GM23338 (cell line): Measurements from ENCODE around the gene PGAP6. TPM values are rescaled to one million over a fixed set of nuclear protein-coding genes. Genes with fewer than 3 reads are reported as not detected.

Source experiments
- ATAC-seq: fragments of 200-7000 bp; cut with Tn5 transposase; 3 replicates; pipeline ENCODE4 v1.9.1; 2020
- DNase-seq: peaks from one replicate; pipeline ENCODE4 v3.0.0-alpha.2; 2015; ENCODE audit warnings: low spot score
- H2AFZ ChIP-seq: fragments of 200-600 bp; sonication (generic); 2 replicates; pipeline ENCODE4 v1.8.0; 2016; ENCODE audit warnings: antibody characterized with exemption, mild to moderate bottlenecking, moderate library complexity
- H3F3A ChIP-seq: fragments of 200-600 bp; sonication (generic); replicated peaks from 2 replicates; pipeline ENCODE4 v1.8.0; 2017; ENCODE audit warnings: antibody characterized with exemption, mixed run types, low read depth
- H3K27ac ChIP-seq: fragments of 200-600 bp; sonication (generic); 2 replicates; pipeline ENCODE4 v1.6.1; 2016; ENCODE audit warnings: low read depth
- H3K27me3 ChIP-seq: fragments of 200-600 bp; sonication (generic); 2 replicates; pipeline ENCODE4 v1.8.0; 2016; ENCODE audit warnings: mild to moderate bottlenecking, mixed run types, moderate library complexity; ENCODE audit not compliant: insufficient read depth
- H3K36me3 ChIP-seq: fragments of 200-600 bp; sonication (generic); 2 replicates; pipeline ENCODE4 v1.8.0; 2016; ENCODE audit warnings: mild to moderate bottlenecking; ENCODE audit not compliant: insufficient read depth
- H3K4me1 ChIP-seq: fragments of 200-600 bp; sonication (generic); 2 replicates; pipeline ENCODE4 v1.8.0; 2016; ENCODE audit warnings: mild to moderate bottlenecking, moderate library complexity; ENCODE audit not compliant: insufficient read depth
- H3K4me2 ChIP-seq: fragments of 200-600 bp; sonication (generic); 2 replicates; pipeline ENCODE4 v1.7.1; 2017; ENCODE audit warnings: mixed run types
- H3K4me3 ChIP-seq: fragments of 200-600 bp; sonication (generic); 2 replicates; pipeline ENCODE4 v1.6.1; 2016; ENCODE audit warnings: mixed run types
- H3K79me2 ChIP-seq: fragments of 200-600 bp; sonication (generic); replicated peaks from 2 replicates; pipeline ENCODE4 v1.8.0; 2017; ENCODE audit warnings: mild to moderate bottlenecking; ENCODE audit not compliant: insufficient read depth
- H3K9me2 ChIP-seq: fragments of 200-600 bp; sonication (generic); 2 replicates; pipeline ENCODE4 v1.8.0; 2017; ENCODE audit not compliant: insufficient read depth
- H4K20me1 ChIP-seq: fragments of 200-600 bp; sonication (generic); replicated peaks from 2 replicates; pipeline ENCODE4 v1.8.0; 2017; ENCODE audit warnings: mild to moderate bottlenecking; ENCODE audit not compliant: insufficient read depth
- H3K27ac Mint-ChIP-seq: 2 replicates; pipeline ENCODE4 v1.8.0; 2020; ENCODE audit warnings: inconsistent platforms, mild to moderate bottlenecking, moderate library complexity, mixed read lengths
- H3K27me3 Mint-ChIP-seq: 3 replicates; pipeline ENCODE4 v1.8.0; 2022; ENCODE audit warnings: low read depth, mild to moderate bottlenecking, moderate library complexity, mixed read lengths, inconsistent platforms; ENCODE audit not compliant: insufficient read depth, poor library complexity
- H3K36me3 Mint-ChIP-seq: 3 replicates; pipeline ENCODE4 v1.8.0; 2021; ENCODE audit warnings: low read depth, mild to moderate bottlenecking, inconsistent platforms, moderate library complexity, mixed read lengths
- H3K4me1 Mint-ChIP-seq: 3 replicates; pipeline ENCODE4 v1.8.0; 2020; ENCODE audit warnings: mild to moderate bottlenecking, inconsistent platforms, mixed read lengths
- H3K4me3 Mint-ChIP-seq: 3 replicates; pipeline ENCODE4 v1.8.0; 2021; ENCODE audit warnings: moderate library complexity, mild to moderate bottlenecking, inconsistent platforms, mixed read lengths
- H3K9me3 Mint-ChIP-seq: 3 replicates; pipeline ENCODE4 v1.8.0; 2020; ENCODE audit warnings: moderate library complexity, mild to moderate bottlenecking, inconsistent platforms, mixed read lengths
- ZNF331 ChIP-seq: fragments of 250-450 bp; sonication (Bioruptor Pico); IDR thresholded peaks from 2 replicates; pipeline ENCODE4 v1.5.0; 2020; ENCODE audit warnings: low read depth, mild to moderate bottlenecking, moderate library complexity
- polyA plus RNA-seq: library from polyadenylated mRNA; unstranded; fragments of >200 nt; fragmentation: Nextera tagmentation; extraction: Ambion mirVana; gene quantifications from 2 replicates; pipeline ENCODE4 v1.2.1, GENCODE V29; 2016
- total RNA-seq: library from RNA; depleted of rRNA; stranded (reverse); fragments of >200 nt; shearing (Covaris generic); gene quantifications from 2 replicates; pipeline ENCODE4 v1.2.3, GENCODE V29; 2014
- TF ChIP-seq, protein P1 (sequence below): fragments of 250-450 bp; sonication (Bioruptor Pico); IDR thresholded peaks from 2 replicates; pipeline ENCODE4 v1.5.0; 2020; ENCODE audit warnings: mild to moderate bottlenecking, moderate library complexity
- TF ChIP-seq, protein P2 (sequence below), 2 experiments: fragments of 200-600 bp in 1 of 2; sonication (generic) in 1 of 2; conservative IDR thresholded peaks; 2 replicates each; pipeline versions ENCODE4 v1.5.1 to v1.6.1; 2016 to 2017; ENCODE audit warnings: antibody characterized with exemption in 2 of 2, low read depth in 2 of 2, mild to moderate bottlenecking in 2 of 2, moderate library complexity in 1 of 2
- TF ChIP-seq, protein P3 (sequence below): IDR thresholded peaks from one replicate; pipeline ENCODE4 v1.6.1; 2018; ENCODE audit warnings: antibody characterized with exemption; ENCODE audit not compliant: unreplicated experiment

Gene PGAP6
- total and polyA plus RNA-seq, 2 experiments from 2014 or later = 25.1 to 112 TPM

DNA sequence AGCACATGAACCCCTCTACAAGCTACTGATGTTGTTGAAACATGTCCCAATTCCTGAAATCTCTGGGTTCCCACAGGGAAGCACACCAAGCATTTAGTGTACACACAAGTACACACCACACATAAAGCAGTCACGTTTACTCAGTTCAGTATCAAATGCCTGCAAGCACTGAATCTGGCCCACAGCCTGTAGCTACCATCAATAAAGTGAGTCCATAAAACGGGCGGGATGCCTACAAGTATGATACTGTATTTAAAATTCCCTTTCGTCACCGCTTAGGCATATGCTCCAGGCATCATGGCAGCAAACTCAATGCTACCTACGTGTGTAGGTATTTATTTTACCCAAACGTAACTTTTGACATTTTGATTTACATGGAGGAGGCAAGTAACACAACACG lies 31.6 kb downstream of the PGAP6 start (continued):
- TF ChIP-seq, protein P1, sequence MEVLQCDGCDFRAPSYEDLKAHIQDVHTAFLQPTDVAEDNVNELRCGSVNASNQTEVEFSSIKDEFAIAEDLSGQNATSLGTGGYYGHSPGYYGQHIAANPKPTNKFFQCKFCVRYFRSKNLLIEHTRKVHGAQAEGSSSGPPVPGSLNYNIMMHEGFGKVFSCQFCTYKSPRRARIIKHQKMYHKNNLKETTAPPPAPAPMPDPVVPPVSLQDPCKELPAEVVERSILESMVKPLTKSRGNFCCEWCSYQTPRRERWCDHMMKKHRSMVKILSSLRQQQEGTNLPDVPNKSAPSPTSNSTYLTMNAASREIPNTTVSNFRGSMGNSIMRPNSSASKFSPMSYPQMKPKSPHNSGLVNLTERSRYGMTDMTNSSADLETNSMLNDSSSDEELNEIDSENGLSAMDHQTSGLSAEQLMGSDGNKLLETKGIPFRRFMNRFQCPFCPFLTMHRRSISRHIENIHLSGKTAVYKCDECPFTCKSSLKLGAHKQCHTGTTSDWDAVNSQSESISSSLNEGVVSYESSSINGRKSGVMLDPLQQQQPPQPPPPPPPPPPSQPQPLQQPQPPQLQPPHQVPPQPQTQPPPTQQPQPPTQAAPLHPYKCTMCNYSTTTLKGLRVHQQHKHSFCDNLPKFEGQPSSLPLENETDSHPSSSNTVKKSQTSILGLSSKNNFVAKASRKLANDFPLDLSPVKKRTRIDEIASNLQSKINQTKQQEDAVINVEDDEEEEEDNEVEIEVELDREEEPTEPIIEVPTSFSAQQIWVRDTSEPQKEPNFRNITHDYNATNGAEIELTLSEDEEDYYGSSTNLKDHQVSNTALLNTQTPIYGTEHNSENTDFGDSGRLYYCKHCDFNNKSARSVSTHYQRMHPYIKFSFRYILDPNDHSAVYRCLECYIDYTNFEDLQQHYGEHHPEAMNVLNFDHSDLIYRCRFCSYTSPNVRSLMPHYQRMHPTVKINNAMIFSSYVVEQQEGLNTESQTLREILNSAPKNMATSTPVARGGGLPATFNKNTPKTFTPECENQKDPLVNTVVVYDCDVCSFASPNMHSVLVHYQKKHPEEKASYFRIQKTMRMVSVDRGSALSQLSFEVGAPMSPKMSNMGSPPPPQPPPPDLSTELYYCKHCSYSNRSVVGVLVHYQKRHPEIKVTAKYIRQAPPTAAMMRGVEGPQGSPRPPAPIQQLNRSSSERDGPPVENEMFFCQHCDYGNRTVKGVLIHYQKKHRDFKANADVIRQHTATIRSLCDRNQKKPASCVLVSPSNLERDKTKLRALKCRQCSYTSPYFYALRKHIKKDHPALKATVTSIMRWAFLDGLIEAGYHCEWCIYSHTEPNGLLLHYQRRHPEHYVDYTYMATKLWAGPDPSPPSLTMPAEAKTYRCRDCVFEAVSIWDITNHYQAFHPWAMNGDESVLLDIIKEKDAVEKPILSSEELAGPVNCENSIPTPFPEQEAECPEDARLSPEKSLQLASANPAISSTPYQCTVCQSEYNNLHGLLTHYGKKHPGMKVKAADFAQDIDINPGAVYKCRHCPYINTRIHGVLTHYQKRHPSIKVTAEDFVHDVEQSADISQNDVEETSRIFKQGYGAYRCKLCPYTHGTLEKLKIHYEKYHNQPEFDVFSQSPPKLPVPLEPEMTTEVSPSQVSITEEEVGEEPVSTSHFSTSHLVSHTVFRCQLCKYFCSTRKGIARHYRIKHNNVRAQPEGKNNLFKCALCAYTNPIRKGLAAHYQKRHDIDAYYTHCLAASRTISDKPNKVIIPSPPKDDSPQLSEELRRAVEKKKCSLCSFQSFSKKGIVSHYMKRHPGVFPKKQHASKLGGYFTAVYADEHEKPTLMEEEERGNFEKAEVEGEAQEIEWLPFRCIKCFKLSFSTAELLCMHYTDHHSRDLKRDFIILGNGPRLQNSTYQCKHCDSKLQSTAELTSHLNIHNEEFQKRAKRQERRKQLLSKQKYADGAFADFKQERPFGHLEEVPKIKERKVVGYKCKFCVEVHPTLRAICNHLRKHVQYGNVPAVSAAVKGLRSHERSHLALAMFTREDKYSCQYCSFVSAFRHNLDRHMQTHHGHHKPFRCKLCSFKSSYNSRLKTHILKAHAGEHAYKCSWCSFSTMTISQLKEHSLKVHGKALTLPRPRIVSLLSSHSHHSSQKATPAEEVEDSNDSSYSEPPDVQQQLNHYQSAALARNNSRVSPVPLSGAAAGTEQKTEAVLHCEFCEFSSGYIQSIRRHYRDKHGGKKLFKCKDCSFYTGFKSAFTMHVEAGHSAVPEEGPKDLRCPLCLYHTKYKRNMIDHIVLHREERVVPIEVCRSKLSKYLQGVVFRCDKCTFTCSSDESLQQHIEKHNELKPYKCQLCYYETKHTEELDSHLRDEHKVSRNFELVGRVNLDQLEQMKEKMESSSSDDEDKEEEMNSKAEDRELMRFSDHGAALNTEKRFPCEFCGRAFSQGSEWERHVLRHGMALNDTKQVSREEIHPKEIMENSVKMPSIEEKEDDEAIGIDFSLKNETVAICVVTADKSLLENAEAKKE (CRISPR knock-in tag) = no peak

DNA sequence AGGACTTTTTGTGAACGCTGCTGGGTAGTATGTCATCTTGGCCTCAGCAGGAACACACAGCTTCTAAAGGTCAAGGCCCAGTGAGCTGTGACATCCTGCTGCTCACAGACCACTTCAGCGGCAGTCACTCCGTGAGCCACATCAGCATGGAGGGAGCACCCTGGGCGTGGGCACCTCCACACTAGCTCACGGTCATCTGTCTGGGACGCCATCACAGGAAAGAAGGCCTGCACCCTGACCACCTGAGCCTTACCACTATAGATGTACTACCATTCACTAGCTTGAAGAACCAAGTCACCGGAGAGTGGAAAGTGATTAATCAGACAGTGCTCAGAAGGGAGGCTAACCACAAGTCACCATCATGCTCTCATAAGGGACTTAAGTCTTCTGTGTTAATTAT lies 32.6 kb downstream of the PGAP6 start:
- Mint-ChIP-seq H3K9me3 (no peaks in the 10 kb centered on the region), H3K4me3 (no peak overlapping the region), H3K36me3 (peaks cover 40% of the 10 kb centered on the region), H3K4me1 (peaks cover 11% of the 10 kb centered on the region), H3K27ac (no peak overlapping the region), H3K27me3 (peaks cover 3% of the 10 kb centered on the region)
- Histone ChIP-seq H3K9me2 (no peaks in the 10 kb centered on the region), H3K27me3 (no peaks in the 10 kb centered on the region), H3K79me2 (peaks cover 77% of the 10 kb centered on the region), H3K4me1 (no peaks in the 10 kb centered on the region; the same call in 1 of the 2 replicates), H4K20me1 (peaks cover 41% of the 10 kb centered on the region), H3K36me3 (no peaks in the 10 kb centered on the region), H3K4me3 (no peak overlapping the region), H3K4me2 (no peak overlapping the region), H3K27ac (no peak overlapping the region), H3F3A (peaks cover 6% of the 10 kb centered on the region; the same call in 1 of the 2 replicates), H2AFZ (no peak overlapping the region)
- DNase-seq = no peak
- ATAC-seq = no peak
- TF ChIP-seq, protein P2, sequence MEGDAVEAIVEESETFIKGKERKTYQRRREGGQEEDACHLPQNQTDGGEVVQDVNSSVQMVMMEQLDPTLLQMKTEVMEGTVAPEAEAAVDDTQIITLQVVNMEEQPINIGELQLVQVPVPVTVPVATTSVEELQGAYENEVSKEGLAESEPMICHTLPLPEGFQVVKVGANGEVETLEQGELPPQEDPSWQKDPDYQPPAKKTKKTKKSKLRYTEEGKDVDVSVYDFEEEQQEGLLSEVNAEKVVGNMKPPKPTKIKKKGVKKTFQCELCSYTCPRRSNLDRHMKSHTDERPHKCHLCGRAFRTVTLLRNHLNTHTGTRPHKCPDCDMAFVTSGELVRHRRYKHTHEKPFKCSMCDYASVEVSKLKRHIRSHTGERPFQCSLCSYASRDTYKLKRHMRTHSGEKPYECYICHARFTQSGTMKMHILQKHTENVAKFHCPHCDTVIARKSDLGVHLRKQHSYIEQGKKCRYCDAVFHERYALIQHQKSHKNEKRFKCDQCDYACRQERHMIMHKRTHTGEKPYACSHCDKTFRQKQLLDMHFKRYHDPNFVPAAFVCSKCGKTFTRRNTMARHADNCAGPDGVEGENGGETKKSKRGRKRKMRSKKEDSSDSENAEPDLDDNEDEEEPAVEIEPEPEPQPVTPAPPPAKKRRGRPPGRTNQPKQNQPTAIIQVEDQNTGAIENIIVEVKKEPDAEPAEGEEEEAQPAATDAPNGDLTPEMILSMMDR (conservative IDR thresholded peaks at IDR 0.05; ENCODE audit: low read depth in 2 of 2) = no peak
- no peak for TF ChIP-seq ZNF331 (CRISPR knock-in tag)
- TF ChIP-seq, protein P3, sequence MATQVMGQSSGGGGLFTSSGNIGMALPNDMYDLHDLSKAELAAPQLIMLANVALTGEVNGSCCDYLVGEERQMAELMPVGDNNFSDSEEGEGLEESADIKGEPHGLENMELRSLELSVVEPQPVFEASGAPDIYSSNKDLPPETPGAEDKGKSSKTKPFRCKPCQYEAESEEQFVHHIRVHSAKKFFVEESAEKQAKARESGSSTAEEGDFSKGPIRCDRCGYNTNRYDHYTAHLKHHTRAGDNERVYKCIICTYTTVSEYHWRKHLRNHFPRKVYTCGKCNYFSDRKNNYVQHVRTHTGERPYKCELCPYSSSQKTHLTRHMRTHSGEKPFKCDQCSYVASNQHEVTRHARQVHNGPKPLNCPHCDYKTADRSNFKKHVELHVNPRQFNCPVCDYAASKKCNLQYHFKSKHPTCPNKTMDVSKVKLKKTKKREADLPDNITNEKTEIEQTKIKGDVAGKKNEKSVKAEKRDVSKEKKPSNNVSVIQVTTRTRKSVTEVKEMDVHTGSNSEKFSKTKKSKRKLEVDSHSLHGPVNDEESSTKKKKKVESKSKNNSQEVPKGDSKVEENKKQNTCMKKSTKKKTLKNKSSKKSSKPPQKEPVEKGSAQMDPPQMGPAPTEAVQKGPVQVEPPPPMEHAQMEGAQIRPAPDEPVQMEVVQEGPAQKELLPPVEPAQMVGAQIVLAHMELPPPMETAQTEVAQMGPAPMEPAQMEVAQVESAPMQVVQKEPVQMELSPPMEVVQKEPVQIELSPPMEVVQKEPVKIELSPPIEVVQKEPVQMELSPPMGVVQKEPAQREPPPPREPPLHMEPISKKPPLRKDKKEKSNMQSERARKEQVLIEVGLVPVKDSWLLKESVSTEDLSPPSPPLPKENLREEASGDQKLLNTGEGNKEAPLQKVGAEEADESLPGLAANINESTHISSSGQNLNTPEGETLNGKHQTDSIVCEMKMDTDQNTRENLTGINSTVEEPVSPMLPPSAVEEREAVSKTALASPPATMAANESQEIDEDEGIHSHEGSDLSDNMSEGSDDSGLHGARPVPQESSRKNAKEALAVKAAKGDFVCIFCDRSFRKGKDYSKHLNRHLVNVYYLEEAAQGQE = no peak
